NT2/D1 (cell line): ENCODE data around the gene NKX6-2.
A peak's percentile ranks its signal among the peaks of the same experiment; 100 is the strongest.
"Not testable (repeated sequence)": the region's sequence is repeated elsewhere in the genome, so short reads cannot be mapped to it uniquely, and the experiment has no call there.

ENCODE experiments used
- DNase-seq: peaks from one replicate; pipeline ENCODE4 v3.0.0-alpha.2; 2011; ENCODE audit warnings: low read depth, low spot score
- H3K27me3 ChIP-seq: 2 replicates; pipeline ENCODE4 v1.6.0; 2011; ENCODE audit warnings: mild to moderate bottlenecking; ENCODE audit not compliant: insufficient read length, insufficient read depth
- H3K36me3 ChIP-seq: 2 replicates; pipeline ENCODE4 v1.6.1; 2011; ENCODE audit warnings: mild to moderate bottlenecking, low read length, mixed read lengths; ENCODE audit not compliant: insufficient read depth, insufficient read length
- H3K4me1 ChIP-seq: 2 replicates; pipeline ENCODE4 v1.5.1; 2011; ENCODE audit not compliant: insufficient read depth, insufficient read length
- H3K4me3 ChIP-seq: 2 replicates; pipeline ENCODE4 v1.5.1; 2011; ENCODE audit warnings: low read depth; ENCODE audit not compliant: insufficient read length
- H3K9ac ChIP-seq: 2 replicates; pipeline ENCODE4 v1.6.0; 2011; ENCODE audit warnings: low read depth; ENCODE audit not compliant: insufficient read length
- H3K9me3 ChIP-seq: 2 replicates; pipeline ENCODE4 v1.5.1; 2011; ENCODE audit warnings: mild to moderate bottlenecking, low read length; ENCODE audit not compliant: insufficient read depth
- SUZ12 ChIP-seq: IDR thresholded peaks from 2 replicates; pipeline ENCODE4 v1.6.1; 2011; ENCODE audit not compliant: insufficient read length, insufficient read depth; ENCODE audit errors: extremely low read depth
- YY1 ChIP-seq: IDR thresholded peaks from 2 replicates; pipeline ENCODE4 v1.6.1; 2011; ENCODE audit not compliant: insufficient read length, insufficient read depth
- ZNF274 ChIP-seq: IDR thresholded peaks from 2 replicates; pipeline ENCODE4 v1.6.1; 2011; ENCODE audit warnings: mild to moderate bottlenecking, low read depth, low read length

Gene NKX6-2

GRCh38 chr10:132792796-132793195 is 6.8 kb upstream of the NKX6-2 start:
- H3K4me3 ChIP-seq: no peak overlapping the region
- TF ChIP-seq SUZ12: no peak
- peaks cover 40% of the 10 kb centered on the region for H3K27me3 ChIP-seq
- no peak overlapping the region for H3K9ac ChIP-seq
- H3K36me3 ChIP-seq: no peaks in the 10 kb centered on the region
- no peaks in the 10 kb centered on the region for H3K9me3 ChIP-seq
- no peaks in the 10 kb centered on the region for H3K4me1 ChIP-seq
- no peak for DNase-seq

- not testable (repeated sequence) for DNase-seq, H3K9ac ChIP-seq, H3K4me3 ChIP-seq, H3K4me1 ChIP-seq, H3K36me3 ChIP-seq, H3K9me3 ChIP-seq
- peaks cover 45% of the 10 kb centered on the region for H3K27me3 ChIP-seq
Observed at GRCh38 chr10:132792099-132792498, 6.2 kb upstream of the NKX6-2 start.

GRCh38 chr10:132790934-132791829 is 5.2 kb upstream of the NKX6-2 start:
- TF ChIP-seq YY1 (no peak), SUZ12 (no peak), ZNF274 (no peak)
- no peaks in the 10 kb centered on the region for H3K9me3 ChIP-seq
- no peaks in the 10 kb centered on the region for H3K4me1 ChIP-seq
- H3K4me3 ChIP-seq: no peak overlapping the region
- peaks cover 54% of the 10 kb centered on the region for H3K27me3 ChIP-seq
- no peak for DNase-seq
- H3K36me3 ChIP-seq: no peaks in the 10 kb centered on the region
- no peak overlapping the region for H3K9ac ChIP-seq

- DNase-seq: no peak
- TF ChIP-seq ZNF274 (no peak), YY1 (no peak), SUZ12 (no peak)
- Histone ChIP-seq H3K9ac (no peak overlapping the region), H3K9me3 (no peaks in the 10 kb centered on the region), H3K4me1 (no peaks in the 10 kb centered on the region), H3K36me3 (no peaks in the 10 kb centered on the region), H3K4me3 (no peak overlapping the region), H3K27me3 (peaks cover 58% of the 10 kb centered on the region)
Observed at GRCh38 chr10:132790470-132790869, 4.5 kb upstream of the NKX6-2 start.

GRCh38 chr10:132789659-132790148 is 3.8 kb upstream of the NKX6-2 start:
- Histone ChIP-seq H3K4me1 (no peaks in the 10 kb centered on the region), H3K27me3 (peaks cover 66% of the 10 kb centered on the region), H3K9me3 (no peaks in the 10 kb centered on the region), H3K9ac (no peak overlapping the region), H3K36me3 (no peaks in the 10 kb centered on the region), H3K4me3 (no peak overlapping the region)
- DNase-seq: no peak
- TF ChIP-seq YY1: no peak
- TF ChIP-seq SUZ12: no peak
- no peak for TF ChIP-seq ZNF274

GRCh38 chr10:132788831-132789219 is 2.9 kb upstream of the NKX6-2 start:
- no peaks in the 10 kb centered on the region for H3K36me3 ChIP-seq
- H3K4me3 ChIP-seq: peak overlapping the region; percentile 18
- DNase-seq: no peak
- H3K9me3 ChIP-seq: no peaks in the 10 kb centered on the region
- no peaks in the 10 kb centered on the region for H3K4me1 ChIP-seq
- peak overlapping the region; percentile 56 for H3K9ac ChIP-seq
- no peak for TF ChIP-seq ZNF274
- TF ChIP-seq YY1: no peak
- peak; percentile 64 for TF ChIP-seq SUZ12
- peaks cover 74% of the 10 kb centered on the region for H3K27me3 ChIP-seq

GRCh38 chr10:132788180-132788830 is 2.4 kb upstream of the NKX6-2 start:
- H3K36me3 ChIP-seq: no peaks in the 10 kb centered on the region
- H3K4me1 ChIP-seq: no peaks in the 10 kb centered on the region
- H3K4me3 ChIP-seq: peak overlapping the region; percentile 18
- peaks cover 78% of the 10 kb centered on the region for H3K27me3 ChIP-seq
- no peaks in the 10 kb centered on the region for H3K9me3 ChIP-seq
- TF ChIP-seq ZNF274: no peak
- TF ChIP-seq SUZ12: peak; percentile 22
- H3K9ac ChIP-seq: peak overlapping the region; percentile 32
- DNase-seq: no peak
